ENCODE results near the gene TFPI. TPM values are rescaled to one million over a fixed set of nuclear protein-coding genes. Genes with fewer than 3 reads are reported as not detected.
"Not testable (repeated sequence)": the region's sequence is repeated elsewhere in the genome, so short reads cannot be mapped to it uniquely, and the experiment has no call there.

The TFPI gene
- total RNA-seq, 1 donor from 2014 or later = 0.59 TPM

DNA sequence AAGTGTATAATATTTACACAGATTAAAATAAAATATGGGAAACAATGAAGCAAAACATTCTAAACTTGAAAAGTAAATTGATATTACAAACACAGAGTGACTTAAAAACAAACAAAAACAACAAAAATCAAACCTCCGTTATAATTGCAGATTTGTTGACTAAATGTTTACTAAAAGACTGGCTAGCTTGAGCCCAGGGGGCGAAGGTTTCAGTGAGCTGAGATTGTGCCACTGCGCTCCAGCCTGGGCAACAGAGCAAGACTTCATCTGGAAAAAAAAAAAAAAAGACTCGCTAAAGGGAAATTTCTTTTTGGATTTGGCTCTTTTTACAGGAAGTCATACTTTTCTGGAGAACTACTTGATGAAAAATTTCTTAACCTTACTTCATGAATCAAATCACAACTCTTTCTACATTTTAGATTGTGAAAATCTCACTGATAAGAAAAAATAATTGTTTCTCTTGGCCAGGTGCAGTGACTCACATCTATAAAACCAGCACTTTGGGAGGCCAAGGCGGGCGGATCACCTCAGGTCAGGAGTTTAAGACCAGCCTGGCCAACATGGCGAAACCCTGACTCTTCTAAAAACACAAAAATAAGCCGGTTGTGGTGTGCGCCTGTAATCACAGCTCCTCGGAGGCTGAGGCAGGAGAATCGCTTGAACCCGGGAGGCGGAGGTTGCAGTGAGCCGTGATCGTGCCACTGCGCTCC lies 9.7 kb downstream of the TFPI start:
- H3K4me1 Mint-ChIP-seq (ENCODE audit: low read depth, unreplicated experiment) = peaks cover 7% of the 10 kb centered on the region
- no peak overlapping the region for H3K27ac Mint-ChIP-seq (ENCODE audit: unreplicated experiment)
- H3K27me3 Mint-ChIP-seq (ENCODE audit: unreplicated experiment) = no peaks in the 10 kb centered on the region
- TF ChIP-seq, protein P1, sequence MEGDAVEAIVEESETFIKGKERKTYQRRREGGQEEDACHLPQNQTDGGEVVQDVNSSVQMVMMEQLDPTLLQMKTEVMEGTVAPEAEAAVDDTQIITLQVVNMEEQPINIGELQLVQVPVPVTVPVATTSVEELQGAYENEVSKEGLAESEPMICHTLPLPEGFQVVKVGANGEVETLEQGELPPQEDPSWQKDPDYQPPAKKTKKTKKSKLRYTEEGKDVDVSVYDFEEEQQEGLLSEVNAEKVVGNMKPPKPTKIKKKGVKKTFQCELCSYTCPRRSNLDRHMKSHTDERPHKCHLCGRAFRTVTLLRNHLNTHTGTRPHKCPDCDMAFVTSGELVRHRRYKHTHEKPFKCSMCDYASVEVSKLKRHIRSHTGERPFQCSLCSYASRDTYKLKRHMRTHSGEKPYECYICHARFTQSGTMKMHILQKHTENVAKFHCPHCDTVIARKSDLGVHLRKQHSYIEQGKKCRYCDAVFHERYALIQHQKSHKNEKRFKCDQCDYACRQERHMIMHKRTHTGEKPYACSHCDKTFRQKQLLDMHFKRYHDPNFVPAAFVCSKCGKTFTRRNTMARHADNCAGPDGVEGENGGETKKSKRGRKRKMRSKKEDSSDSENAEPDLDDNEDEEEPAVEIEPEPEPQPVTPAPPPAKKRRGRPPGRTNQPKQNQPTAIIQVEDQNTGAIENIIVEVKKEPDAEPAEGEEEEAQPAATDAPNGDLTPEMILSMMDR (IDR thresholded peaks at IDR 0.05; ENCODE audit: partially characterized antibody, unreplicated experiment) = no peak
- no peak overlapping the region for H3K4me3 Mint-ChIP-seq (ENCODE audit: unreplicated experiment)
- no peaks in the 10 kb centered on the region for H3K36me3 Mint-ChIP-seq (ENCODE audit: unreplicated experiment)
- no peak for DNase-seq
- H3K9me3 Mint-ChIP-seq (ENCODE audit: unreplicated experiment) = peaks cover 2% of the 10 kb centered on the region

DNA sequence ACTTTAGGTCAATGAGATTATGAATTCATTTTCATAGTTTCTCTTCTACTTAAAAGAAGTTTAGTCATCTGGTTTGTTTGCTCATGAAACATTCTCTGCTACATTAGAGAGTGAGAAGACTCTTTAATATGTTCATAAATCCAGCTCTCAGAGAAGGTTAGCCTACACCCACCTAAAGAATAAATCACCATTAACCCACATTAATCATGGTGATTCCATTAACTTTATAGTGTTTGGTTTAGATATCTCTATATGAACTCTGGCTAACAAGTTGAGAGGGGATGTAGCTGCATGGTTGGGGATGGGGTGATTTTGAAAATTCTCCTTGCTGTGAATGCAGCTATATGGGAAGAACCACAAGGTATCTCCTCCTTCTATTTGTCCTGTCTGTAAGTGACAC lies 10.7 kb downstream of the TFPI start:
- no peak for DNase-seq
- Mint-ChIP-seq H3K27ac (ENCODE audit: unreplicated experiment) (no peak overlapping the region), H3K27me3 (ENCODE audit: unreplicated experiment) (no peaks in the 10 kb centered on the region), H3K9me3 (ENCODE audit: unreplicated experiment) (peaks cover 2% of the 10 kb centered on the region), H3K4me1 (ENCODE audit: low read depth, unreplicated experiment) (peaks cover 7% of the 10 kb centered on the region), H3K4me3 (ENCODE audit: unreplicated experiment) (no peak overlapping the region), H3K36me3 (ENCODE audit: unreplicated experiment) (no peaks in the 10 kb centered on the region)
- TF ChIP-seq, protein P1 (IDR thresholded peaks at IDR 0.05; ENCODE audit: partially characterized antibody, unreplicated experiment) = no peak

DNA sequence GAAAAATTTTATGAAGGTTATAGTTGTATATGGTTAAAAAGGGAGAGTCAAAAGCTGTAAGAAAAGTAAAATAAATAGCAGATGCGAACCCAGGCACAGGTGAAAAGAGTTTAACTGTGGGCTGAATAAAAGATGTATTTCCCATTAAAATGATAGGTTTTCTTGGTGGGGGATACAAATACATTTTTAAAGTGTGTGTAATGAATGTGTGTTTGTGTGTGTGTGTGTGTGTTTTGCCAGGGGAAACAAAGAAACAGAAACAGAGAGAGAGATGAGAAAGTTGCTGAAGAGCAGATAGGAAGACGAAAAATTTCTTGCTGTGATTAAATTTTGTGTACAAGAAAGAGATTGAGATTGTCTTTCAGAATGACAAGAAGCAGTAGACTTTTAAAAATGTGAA lies 12.1 kb downstream of the TFPI start:
- Mint-ChIP-seq H3K9me3 (ENCODE audit: unreplicated experiment) (peaks cover 2% of the 10 kb centered on the region), H3K27me3 (ENCODE audit: unreplicated experiment) (no peaks in the 10 kb centered on the region), H3K36me3 (ENCODE audit: unreplicated experiment) (no peaks in the 10 kb centered on the region), H3K4me3 (ENCODE audit: unreplicated experiment) (no peak overlapping the region), H3K4me1 (ENCODE audit: low read depth, unreplicated experiment) (peaks cover 2% of the 10 kb centered on the region), H3K27ac (ENCODE audit: unreplicated experiment) (no peak overlapping the region)
- TF ChIP-seq, protein P1 (IDR thresholded peaks at IDR 0.05; ENCODE audit: partially characterized antibody, unreplicated experiment) = no peak
- DNase-seq = no peak

DNA sequence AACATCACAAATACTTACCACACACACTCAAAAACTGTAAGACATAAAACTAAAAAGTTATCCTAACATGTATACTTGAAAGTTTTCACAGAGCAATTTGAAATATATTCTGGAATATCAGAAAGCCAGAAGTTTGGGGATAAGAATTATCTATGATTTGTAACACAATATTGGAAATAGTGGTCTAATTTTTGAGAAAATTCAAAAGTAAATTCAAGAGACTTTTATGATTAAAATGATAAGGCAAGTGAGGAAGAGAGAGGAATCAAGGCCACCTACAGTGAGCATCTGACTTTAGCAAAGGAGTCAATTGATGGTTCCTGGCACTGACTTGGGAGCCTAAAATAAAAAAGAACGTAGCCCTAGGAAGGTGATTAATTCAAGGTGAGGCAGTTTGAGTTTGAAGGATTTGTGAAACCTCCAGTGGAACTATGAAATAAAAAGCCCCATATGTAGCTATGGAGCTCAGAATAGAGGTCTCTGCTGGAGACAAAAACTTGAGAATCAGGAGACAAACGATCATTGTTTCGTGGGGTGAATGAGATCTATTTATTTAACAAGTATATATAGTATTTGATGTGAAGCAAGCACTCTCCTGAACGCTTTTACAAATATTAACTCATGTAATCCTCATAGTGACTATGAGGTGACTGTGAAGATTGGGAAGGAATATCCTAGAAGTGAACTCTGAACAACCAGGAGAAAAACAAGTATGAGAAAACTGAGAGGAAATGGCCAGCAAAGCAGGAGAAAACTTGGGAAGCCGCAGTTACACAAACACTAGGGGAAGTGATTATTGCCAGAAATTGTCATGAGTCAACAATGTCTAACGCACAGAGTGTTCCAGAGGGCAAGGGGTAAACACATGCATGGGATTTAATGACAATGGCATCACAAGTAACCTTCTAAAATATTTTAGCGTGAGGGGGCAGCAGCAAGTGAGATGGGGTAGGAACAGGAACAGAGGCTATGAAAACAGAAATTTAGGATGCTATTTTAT lies 12.8 kb downstream of the TFPI start:
- TF ChIP-seq, protein P1 (IDR thresholded peaks at IDR 0.05; ENCODE audit: partially characterized antibody, unreplicated experiment) = no peak
- H3K9me3 Mint-ChIP-seq (ENCODE audit: unreplicated experiment) = no peaks in the 10 kb centered on the region
- no peaks in the 10 kb centered on the region for H3K36me3 Mint-ChIP-seq (ENCODE audit: unreplicated experiment)
- DNase-seq = no peak
- no peaks in the 10 kb centered on the region for H3K4me1 Mint-ChIP-seq (ENCODE audit: low read depth, unreplicated experiment)
- H3K4me3 Mint-ChIP-seq (ENCODE audit: unreplicated experiment) = no peak overlapping the region
- H3K27ac Mint-ChIP-seq (ENCODE audit: unreplicated experiment) = no peak overlapping the region
- no peaks in the 10 kb centered on the region for H3K27me3 Mint-ChIP-seq (ENCODE audit: unreplicated experiment)

DNA sequence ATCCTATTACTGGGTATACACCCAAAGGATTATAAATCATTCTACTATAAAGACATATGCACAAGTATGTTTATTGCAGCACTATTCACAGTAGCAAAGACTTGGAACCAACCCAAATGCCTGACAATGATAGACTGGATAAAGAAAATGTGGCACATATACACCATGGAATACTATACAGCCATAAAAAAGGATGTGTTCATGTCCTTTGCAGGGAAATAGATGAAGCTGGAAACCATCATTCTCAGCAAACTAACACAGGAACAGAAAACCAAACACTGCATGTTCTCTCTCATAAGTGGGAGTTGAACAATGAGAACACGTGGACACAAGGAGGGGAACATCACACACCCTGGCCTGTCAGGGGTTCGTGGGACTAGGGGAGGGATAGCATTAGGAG lies 16.0 kb downstream of the TFPI start:
- not testable (repeated sequence) for H3K4me3 Mint-ChIP-seq (ENCODE audit: unreplicated experiment); H3K4me1 Mint-ChIP-seq (ENCODE audit: low read depth, unreplicated experiment); DNase-seq; H3K9me3 Mint-ChIP-seq (ENCODE audit: unreplicated experiment); H3K27me3 Mint-ChIP-seq (ENCODE audit: unreplicated experiment); H3K27ac Mint-ChIP-seq (ENCODE audit: unreplicated experiment)
- peaks cover 21% of the 10 kb centered on the region for H3K36me3 Mint-ChIP-seq (ENCODE audit: unreplicated experiment)

DNA sequence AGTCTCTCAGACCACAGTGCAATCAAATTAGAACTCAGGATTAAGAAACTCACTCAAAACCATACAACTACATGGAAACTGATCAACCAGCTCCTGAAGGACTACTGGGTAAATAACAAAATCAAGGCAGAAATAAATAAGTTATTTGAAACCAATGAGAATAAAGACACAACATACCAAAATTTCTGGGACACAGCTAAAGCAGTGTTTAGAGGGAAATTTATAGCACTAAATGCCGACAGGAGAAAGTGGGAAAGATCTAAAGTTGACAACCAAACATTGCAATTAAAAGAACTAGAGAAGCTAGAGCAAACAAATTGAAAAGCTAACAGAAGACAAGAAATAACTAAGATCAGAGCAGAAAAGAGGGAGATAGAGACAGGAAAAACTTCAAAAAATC lies 18.9 kb downstream of the TFPI start:
- H3K4me3 Mint-ChIP-seq (ENCODE audit: unreplicated experiment); H3K27ac Mint-ChIP-seq (ENCODE audit: unreplicated experiment); DNase-seq; H3K9me3 Mint-ChIP-seq (ENCODE audit: unreplicated experiment); H3K27me3 Mint-ChIP-seq (ENCODE audit: unreplicated experiment); H3K4me1 Mint-ChIP-seq (ENCODE audit: low read depth, unreplicated experiment): not testable (repeated sequence)
- peaks cover 21% of the 10 kb centered on the region for H3K36me3 Mint-ChIP-seq (ENCODE audit: unreplicated experiment)
